Heart left ventricle (tissue), 16 donors: Measurements from ENCODE around the gene MORC3. TPM values are rescaled to one million over a fixed set of nuclear protein-coding genes. Genes with fewer than 3 reads are reported as not detected.
"Not testable (repeated sequence)": the region's sequence is repeated elsewhere in the genome, so short reads cannot be mapped to it uniquely, and the experiment has no call there.

Experiments
- ATAC-seq, 4 donors: fragments of 200-7000 bp; cut with Tn5 transposase; one replicate each; pipeline ENCODE4 v1.9.1; 2020 to 2022; ENCODE audit warnings: moderate library complexity in 4 of 4, mild to moderate bottlenecking in 3 of 4, moderate number of reproducible peaks in 1 of 4
- DNase-seq, 5 donors: peaks; one replicate each; pipeline ENCODE4 v3.0.0-alpha.2; 2020
- H3K27ac ChIP-seq, 12 donors: fragments of 200-600 bp; sonication (generic) in 4 of 12; one replicate each; pipeline versions ENCODE4 v1.5.0 to v1.8.0; 2016 to 2022; ENCODE audit warnings: mild to moderate bottlenecking in 2 of 12
- H3K27me3 ChIP-seq, 9 donors: fragments of 200-600 bp; sonication (generic) in 2 of 9; one replicate each; pipeline versions ENCODE4 v1.5.1 to v1.8.0; 2016 to 2022; ENCODE audit warnings: mild to moderate bottlenecking in 3 of 9
- H3K36me3 ChIP-seq, 9 donors: fragments of 200-600 bp; sonication (generic) in 2 of 9; one replicate each; pipeline versions ENCODE4 v1.5.0 to v1.8.0; 2018 to 2022; ENCODE audit warnings: mild to moderate bottlenecking in 2 of 9
- H3K4me1 ChIP-seq, 12 donors: fragments of 200-600 bp; sonication (generic) in 4 of 12; one replicate each; pipeline versions ENCODE4 v1.5.0 to v1.8.0; 2016 to 2022; ENCODE audit warnings: mild to moderate bottlenecking in 3 of 12
- H3K4me3 ChIP-seq, 12 donors: fragments of 200-600 bp; sonication (generic) in 4 of 12; one replicate each; pipeline versions ENCODE4 v1.5.0 to v1.8.0; 2017 to 2022; ENCODE audit warnings: mild to moderate bottlenecking in 9 of 12, moderate library complexity in 4 of 12
- H3K9me3 ChIP-seq, 12 donors: fragments of 200-600 bp; sonication (generic) in 4 of 12; one replicate each; pipeline versions ENCODE4 v1.5.0 to v1.8.0; 2016 to 2022; ENCODE audit warnings: mild to moderate bottlenecking in 1 of 12
- POLR2A ChIP-seq, 2 donors: fragments of 450-650 bp; IDR thresholded peaks; one replicate each; pipeline ENCODE4 v1.6.1; 2017; ENCODE audit warnings: antibody characterized with exemption in 2 of 2, mild to moderate bottlenecking in 2 of 2, moderate library complexity in 2 of 2
- WGBS, 4 donors: extraction: QIAGEN DNeasy Blood & Tissue Kit in 2 of 4; methylation state at CpG; one replicate each; pipeline versions ENCODE4 v1.1.5 to v1.1.7; 2013 to 2018; 5-methylcytosine and 5-hydroxymethylcytosine counted together
- intact Hi-C, 10 donors: fragments of 100-400 bp; cut with DNase I; formaldehyde crosslinking; loops; one replicate each; pipeline versions ENCODE4 v1.11.1 to v1.14.2; 2022
- polyA plus RNA-seq, 2 donors: library from polyadenylated mRNA; stranded (reverse); fragments of 200-250 nt; gene quantifications; one replicate each; pipeline ENCODE4 v1.2.3, GENCODE V29; 2013
- total RNA-seq, 9 donors: library from RNA; depleted of rRNA in 2 of 9; stranded (reverse); fragments of >200 nt in 2 of 9; fragmentation: NEBNext Ultra II Directional in 3 of 9; extraction: Animal tissue kit (Norgen Biotek cat#: 25700) in 3 of 9; gene quantifications; one replicate each; pipeline versions ENCODE4 v1.1.0 to v1.2.4, GENCODE V29; 2016 to 2023
- TF ChIP-seq, protein P1 (sequence below), 12 donors: fragments of 200-600 bp; sonication (generic) in 4 of 12; IDR thresholded peaks; one replicate each; pipeline versions ENCODE4 v1.5.0 to v1.8.0; 2018 to 2022; ENCODE audit warnings: antibody characterized with exemption in 12 of 12, mild to moderate bottlenecking in 5 of 12
- donor health status: ischemic (EF 13 %, LVEDD 7.1; RV severe dilation, severe dysfunction).
- donor health status: healthy with polysubstance abuse.
- donor health status: DM: no; HTN: yes; CAD: no.
- donor health status: DM: no; HTN: no; CAD: no.
- donor health status: ischemic (EF 25% LVEDD 6.9; RV normal size, moderate dysfunction).
- donor health status: ischemic (EF 25% LVEDD 5.7; RV mildly dilated, moderate dysfunction).
- donor health status: healthy.
- donor health status: DM: yes; HTN: yes; CAD: no.
- donor health status: ischemic (EF 35%, LVEDD 5.7; RV mildly dilated, moderate dysfunction).
- donor health status: nonischemic (EF 11% LVEDD 7.7; RV severe dilation, severe dysfunction).
- donor health status: DM: yes; HTN: yes; CAD: no.
- donor health status: PGD.
- donor health status: ischemic (EF 29% LVEDD 5.4; RV normal size, mild dysfunction).
- donor health status: nonischemic (EF 23%, LVEDD 6.1; RV moderate dilation, normal function).

The MORC3 gene
- total and polyA plus RNA-seq, 11 donors = 9.0 to 21.3 (median 17.3) TPM

DNA sequence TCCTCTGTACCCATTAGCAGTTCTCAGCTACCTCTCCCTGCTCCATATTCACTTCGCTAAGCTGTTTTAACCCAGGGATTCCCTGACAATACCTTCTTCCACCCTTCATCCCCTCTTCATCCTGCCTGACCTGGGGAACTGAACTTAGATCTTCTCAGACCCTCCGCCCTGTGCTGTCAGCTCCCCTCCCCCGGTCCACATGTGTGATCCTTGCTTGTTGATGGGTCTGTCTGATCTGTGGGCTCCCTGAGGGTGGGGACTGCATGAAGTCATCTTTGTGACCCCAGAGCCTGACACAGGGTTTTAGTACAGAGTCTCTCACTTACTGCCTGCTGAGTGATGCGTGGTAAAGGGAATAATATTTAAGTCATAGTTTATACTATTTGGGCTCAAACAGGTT is 77.0 kb downstream of the MORC3 start:
- 88 to 96% (median 93%) methylated on average over 4 of the region's 4 CpGs for WGBS, 4 donors
- no peak overlapping the region for H3K27ac ChIP-seq
- DNase-seq (no peak), ATAC-seq (no peak)
- TF ChIP-seq, protein P1, sequence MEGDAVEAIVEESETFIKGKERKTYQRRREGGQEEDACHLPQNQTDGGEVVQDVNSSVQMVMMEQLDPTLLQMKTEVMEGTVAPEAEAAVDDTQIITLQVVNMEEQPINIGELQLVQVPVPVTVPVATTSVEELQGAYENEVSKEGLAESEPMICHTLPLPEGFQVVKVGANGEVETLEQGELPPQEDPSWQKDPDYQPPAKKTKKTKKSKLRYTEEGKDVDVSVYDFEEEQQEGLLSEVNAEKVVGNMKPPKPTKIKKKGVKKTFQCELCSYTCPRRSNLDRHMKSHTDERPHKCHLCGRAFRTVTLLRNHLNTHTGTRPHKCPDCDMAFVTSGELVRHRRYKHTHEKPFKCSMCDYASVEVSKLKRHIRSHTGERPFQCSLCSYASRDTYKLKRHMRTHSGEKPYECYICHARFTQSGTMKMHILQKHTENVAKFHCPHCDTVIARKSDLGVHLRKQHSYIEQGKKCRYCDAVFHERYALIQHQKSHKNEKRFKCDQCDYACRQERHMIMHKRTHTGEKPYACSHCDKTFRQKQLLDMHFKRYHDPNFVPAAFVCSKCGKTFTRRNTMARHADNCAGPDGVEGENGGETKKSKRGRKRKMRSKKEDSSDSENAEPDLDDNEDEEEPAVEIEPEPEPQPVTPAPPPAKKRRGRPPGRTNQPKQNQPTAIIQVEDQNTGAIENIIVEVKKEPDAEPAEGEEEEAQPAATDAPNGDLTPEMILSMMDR (IDR thresholded peaks at IDR 0.05) = no peak
- TF ChIP-seq POLR2A (IDR thresholded peaks at IDR 0.05) = no peak
- H3K36me3 ChIP-seq = peaks cover 0 to 9% (median 0%) of the 10 kb centered on the region in 9 donors
- H3K9me3 ChIP-seq = no peaks in the 10 kb centered on the region
- H3K27me3 ChIP-seq = no peaks in the 10 kb centered on the region
- intact Hi-C loops = no loop called here
- H3K4me3 ChIP-seq = no peak overlapping the region
- no peaks in the 10 kb centered on the region for H3K4me1 ChIP-seq

DNA sequence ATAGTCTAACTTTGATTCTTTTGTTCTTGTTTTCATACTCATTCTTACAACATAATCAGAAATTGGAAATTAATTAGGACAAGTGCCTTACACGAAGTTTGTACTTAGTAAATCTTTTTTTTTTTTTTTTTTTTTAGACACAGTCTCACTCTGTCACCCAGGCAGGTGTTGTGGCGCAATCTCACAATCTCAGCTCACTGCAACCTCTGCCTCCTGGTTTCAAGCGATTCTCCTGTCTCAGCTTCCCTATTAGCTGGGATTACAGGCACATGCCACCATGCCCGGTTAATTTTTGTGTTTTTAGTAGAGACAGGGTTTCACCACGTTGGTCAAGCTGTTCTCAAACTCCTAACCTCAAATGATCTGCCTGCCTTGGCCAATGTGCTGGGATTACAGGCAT is 77.6 kb downstream of the MORC3 start:
- WGBS, 4 donors = 82 to 94% (median 89%) methylated on average over 5 of the region's 5 CpGs
- Histone ChIP-seq H3K27me3 (no peaks in the 10 kb centered on the region), H3K9me3 (no peaks in the 10 kb centered on the region), H3K4me1 (no peaks in the 10 kb centered on the region), H3K27ac (no peak overlapping the region), H3K4me3 (no peak overlapping the region), H3K36me3 (peaks cover 0 to 11% (median 0%) of the 10 kb centered on the region in 9 donors)
- intact Hi-C loops = no loop called here
- DNase-seq (no peak), ATAC-seq (no peak)
- TF ChIP-seq POLR2A (IDR thresholded peaks at IDR 0.05) = no peak
- TF ChIP-seq, protein P1 (IDR thresholded peaks at IDR 0.05) = no peak

DNA sequence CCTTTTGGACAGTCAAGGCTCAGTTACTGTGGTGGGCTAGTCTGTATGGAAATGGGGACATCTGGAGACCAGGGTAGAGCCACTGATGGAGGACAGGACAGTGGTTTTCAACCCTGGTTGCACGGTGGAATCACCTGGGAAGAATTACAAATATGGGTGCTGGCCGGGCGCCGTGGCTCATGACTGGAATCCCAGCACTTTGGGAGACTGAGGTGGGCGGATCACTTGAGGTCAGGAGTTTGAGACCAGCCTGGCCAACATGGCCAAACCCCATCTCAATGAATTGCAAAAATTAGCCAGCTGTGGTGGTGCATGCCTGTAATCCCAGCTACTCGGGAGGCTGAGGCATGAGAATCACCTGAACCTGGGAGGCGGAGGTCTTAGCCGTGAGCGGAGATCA is 79.7 kb downstream of the MORC3 start:
- not testable (repeated sequence) for DNase-seq, H3K4me3 ChIP-seq, H3K27ac ChIP-seq, H3K27me3 ChIP-seq, H3K9me3 ChIP-seq, ATAC-seq, H3K4me1 ChIP-seq
- 93 to 99% (median 97%) methylated on average over 9 of the region's 9 CpGs for WGBS, 4 donors
- intact Hi-C loops = loop anchor here in 1 of 10 donors (10.0 kb wide), 1 partner anchor 695 kb away; no protein-coding TSS in a partner anchor
- H3K36me3 ChIP-seq = peaks cover 0 to 15% (median 3%) of the 10 kb centered on the region in 9 donors

DNA sequence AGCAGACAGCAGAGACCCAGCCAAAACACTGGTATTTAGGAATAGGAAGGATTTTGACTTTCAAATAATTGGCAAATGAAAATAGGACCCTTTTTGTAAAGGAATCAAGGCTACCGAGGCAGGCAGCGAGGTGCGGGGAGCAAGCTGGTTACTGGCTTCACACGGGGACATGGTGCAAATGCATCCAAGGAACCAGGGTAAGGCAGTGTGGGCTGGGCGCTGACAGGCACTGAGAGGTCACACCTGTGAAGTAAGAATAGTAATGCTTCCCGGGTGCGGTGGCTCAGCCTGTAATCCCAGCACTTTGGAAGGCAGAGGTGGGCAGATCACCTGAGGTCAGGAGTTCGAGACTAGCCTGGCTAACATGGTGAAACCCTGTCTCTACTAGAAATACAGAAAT is 80.7 kb downstream of the MORC3 start:
- 85 to 92% (median 88%) methylated on average over 7 to 8 of the region's 8 CpGs for WGBS, 4 donors
- TF ChIP-seq, protein P1 (IDR thresholded peaks at IDR 0.05) = no peak
- TF ChIP-seq POLR2A (IDR thresholded peaks at IDR 0.05) = no peak

DNA sequence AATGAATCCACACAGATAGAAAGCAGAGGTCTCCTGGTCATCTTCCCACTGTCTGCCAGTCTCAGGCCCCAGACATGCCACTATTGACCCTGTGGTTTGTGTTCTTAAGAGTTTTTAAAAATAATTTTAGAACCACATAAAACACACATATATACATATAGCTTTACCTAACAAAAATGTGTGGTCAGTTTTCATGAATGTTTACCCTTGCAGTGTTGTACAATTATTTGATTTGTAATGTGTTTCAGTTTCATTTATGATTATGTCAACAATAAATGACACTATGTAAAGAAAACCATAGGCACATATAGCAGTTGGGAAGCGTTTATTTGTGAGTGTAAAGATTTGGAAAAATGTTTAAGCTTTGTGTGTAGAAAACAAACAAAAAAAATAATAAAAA is 82.3 kb downstream of the MORC3 start:
- DNase-seq (no peak), ATAC-seq (no peak)
- Histone ChIP-seq H3K36me3 (peaks cover 0 to 23% (median 3%) of the 10 kb centered on the region in 9 donors), H3K4me3 (no peak overlapping the region), H3K4me1 (no peaks in the 10 kb centered on the region), H3K27me3 (no peaks in the 10 kb centered on the region), H3K9me3 (no peaks in the 10 kb centered on the region), H3K27ac (no peak overlapping the region)
- TF ChIP-seq, protein P1 (IDR thresholded peaks at IDR 0.05) = no peak
- no peak for TF ChIP-seq POLR2A (IDR thresholded peaks at IDR 0.05)
- 94 to 98% (median 95%) methylated on average over 1 of the region's 1 CpG for WGBS, 4 donors
- intact Hi-C loops = loop anchor here in 1 of 10 donors (10.0 kb wide), 1 partner anchor 692 kb away; no protein-coding TSS in a partner anchor

More for the DNA sequence above, 80.7 kb downstream of the MORC3 start:
- ATAC-seq = no peak
- no peak overlapping the region for H3K4me3 ChIP-seq
- no peak overlapping the region for H3K27ac ChIP-seq
- H3K27me3 ChIP-seq = no peaks in the 10 kb centered on the region
- DNase-seq = no peak
- H3K36me3 ChIP-seq = peaks cover 0 to 18% (median 3%) of the 10 kb centered on the region in 9 donors
- H3K4me1 ChIP-seq = no peaks in the 10 kb centered on the region
- no peaks in the 10 kb centered on the region for H3K9me3 ChIP-seq
- intact Hi-C loops = loop anchor here in 1 of 10 donors (10.0 kb wide), 1 partner anchor 694 kb away; no protein-coding TSS in a partner anchor
